Measurements from ENCODE around the gene MXD1. TPM values are rescaled to one million over a fixed set of nuclear protein-coding genes. Genes with fewer than 3 reads are reported as not detected.

Gene MXD1
- total and polyA plus RNA-seq, 7 donors = 5.4 to 102 (median 7.8) TPM

DNA sequence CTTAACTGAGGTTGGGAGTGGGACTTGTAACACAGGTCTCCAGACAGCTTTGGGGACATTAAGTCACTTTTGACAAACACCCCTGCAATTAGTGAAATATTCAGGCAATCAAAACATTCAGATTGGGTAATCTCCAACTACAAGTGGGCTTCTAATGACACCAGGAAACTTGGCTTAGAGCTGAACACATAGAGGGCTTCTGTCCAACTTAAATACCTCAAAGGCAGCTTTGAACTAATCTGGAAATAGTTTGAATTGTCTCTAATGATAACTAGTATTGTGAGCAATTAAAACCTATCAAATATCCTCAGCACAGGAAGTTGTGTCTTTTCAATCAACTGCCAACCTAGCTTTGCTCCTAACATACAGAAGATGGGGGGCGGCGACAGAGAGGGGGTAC is 51.6 kb downstream of the MXD1 start:
- no peak for TF ChIP-seq POLR2A (IDR thresholded peaks at IDR 0.05)
- TF ChIP-seq EP300 (IDR thresholded peaks at IDR 0.05) = no peak
- TF ChIP-seq POLR2AphosphoS5 (IDR thresholded peaks at IDR 0.05) = no peak
- TF ChIP-seq, protein P1, sequence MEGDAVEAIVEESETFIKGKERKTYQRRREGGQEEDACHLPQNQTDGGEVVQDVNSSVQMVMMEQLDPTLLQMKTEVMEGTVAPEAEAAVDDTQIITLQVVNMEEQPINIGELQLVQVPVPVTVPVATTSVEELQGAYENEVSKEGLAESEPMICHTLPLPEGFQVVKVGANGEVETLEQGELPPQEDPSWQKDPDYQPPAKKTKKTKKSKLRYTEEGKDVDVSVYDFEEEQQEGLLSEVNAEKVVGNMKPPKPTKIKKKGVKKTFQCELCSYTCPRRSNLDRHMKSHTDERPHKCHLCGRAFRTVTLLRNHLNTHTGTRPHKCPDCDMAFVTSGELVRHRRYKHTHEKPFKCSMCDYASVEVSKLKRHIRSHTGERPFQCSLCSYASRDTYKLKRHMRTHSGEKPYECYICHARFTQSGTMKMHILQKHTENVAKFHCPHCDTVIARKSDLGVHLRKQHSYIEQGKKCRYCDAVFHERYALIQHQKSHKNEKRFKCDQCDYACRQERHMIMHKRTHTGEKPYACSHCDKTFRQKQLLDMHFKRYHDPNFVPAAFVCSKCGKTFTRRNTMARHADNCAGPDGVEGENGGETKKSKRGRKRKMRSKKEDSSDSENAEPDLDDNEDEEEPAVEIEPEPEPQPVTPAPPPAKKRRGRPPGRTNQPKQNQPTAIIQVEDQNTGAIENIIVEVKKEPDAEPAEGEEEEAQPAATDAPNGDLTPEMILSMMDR (IDR thresholded peaks at IDR 0.05) = no peak
- Histone ChIP-seq H3K9me3 (no peaks in the 10 kb centered on the region), H3K4me1 (no peaks in the 10 kb centered on the region), H3K27me3 (no peaks in the 10 kb centered on the region), H3K27ac (no peak overlapping the region), H3K36me3 (no peaks in the 10 kb centered on the region), H3K4me3 (no peak overlapping the region)
- intact Hi-C loops (cut with DNase I) = no loop called here
- DNase-seq = no peak
- 95 to 96% methylated on average over 2 of the region's 2 CpGs for WGBS, 2 donors

- Histone ChIP-seq H3K27ac (no peak overlapping the region), H3K4me1 (no peaks in the 10 kb centered on the region), H3K36me3 (no peaks in the 10 kb centered on the region), H3K9me3 (no peaks in the 10 kb centered on the region), H3K27me3 (no peaks in the 10 kb centered on the region), H3K4me3 (no peak overlapping the region)
- intact Hi-C loops (cut with DNase I) = no loop called here
- no peak for DNase-seq
- WGBS, 2 donors = 86 to 88% methylated on average over 10 of the region's 10 CpGs
- TF ChIP-seq, protein P1 (IDR thresholded peaks at IDR 0.05) = no peak
- no peak for TF ChIP-seq EP300 (IDR thresholded peaks at IDR 0.05)
- TF ChIP-seq POLR2AphosphoS5 (IDR thresholded peaks at IDR 0.05) = no peak
- no peak for TF ChIP-seq POLR2A (IDR thresholded peaks at IDR 0.05)
Observed at GRCh38 chr2:69968609-69969008, 53.7 kb downstream of the MXD1 start.

DNA sequence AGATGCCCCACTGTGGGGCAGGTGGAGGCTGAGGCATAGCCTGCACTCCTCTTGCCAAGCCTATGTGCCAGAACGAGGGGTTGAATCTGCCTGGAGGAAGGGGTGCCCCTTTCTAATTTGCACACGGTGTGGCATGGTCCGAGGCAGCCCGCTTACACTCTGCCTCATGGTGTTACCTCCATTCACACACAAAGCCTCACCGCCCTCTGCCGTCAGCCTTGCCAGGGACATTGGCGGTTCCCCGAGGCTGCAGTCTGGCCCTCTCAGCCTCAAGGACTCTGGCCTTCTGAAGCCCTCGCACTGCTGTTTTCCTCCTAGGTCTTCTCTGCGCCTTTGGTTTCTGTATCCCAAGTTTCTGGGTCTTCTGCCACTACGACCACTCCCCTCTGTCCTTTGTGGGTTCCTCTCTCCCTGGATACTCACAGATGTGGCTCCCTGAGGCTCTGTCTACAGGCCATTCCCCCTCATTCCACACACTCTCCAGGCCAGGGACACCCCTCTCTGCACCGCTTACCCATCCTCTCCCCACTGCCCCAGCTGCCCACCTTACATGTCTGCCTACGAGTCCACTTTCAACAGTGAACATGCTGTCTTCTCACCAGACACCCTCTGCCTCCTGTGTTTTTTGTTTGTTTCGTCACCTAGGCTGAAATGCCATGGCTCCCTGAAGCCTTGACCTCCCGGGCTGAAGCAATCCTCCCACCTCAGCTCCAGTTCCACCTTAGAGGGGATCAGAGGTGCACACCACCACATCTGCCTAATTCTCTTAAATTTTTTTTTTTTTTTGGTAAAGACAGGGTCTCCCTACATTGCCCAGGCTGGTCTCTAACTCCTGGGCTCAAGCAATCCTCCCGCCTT is 54.4 kb downstream of the MXD1 start:
- intact Hi-C loops (cut with DNase I) = no loop called here

DNA sequence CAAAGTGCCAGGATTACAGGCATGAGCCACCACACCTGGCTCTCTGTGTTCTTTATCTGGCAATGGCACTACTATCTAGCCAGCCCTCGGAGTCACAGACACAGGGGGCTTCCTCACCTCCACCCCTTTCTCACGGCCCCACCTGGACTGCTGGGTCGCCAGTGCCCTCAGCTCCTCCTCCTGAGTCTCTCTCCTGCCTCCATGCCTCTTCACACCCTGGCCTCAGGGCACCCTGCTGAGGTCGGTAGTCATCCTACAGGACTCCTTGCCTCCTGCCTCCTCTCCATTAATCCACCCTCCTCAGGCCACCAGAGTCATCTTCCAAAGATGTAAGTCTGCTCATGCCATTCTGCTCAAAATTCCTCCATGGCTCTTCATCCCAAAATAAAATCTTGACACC is 55.1 kb downstream of the MXD1 start:
- intact Hi-C loops (cut with DNase I) = no loop called here
- Histone ChIP-seq H3K4me1 (no peaks in the 10 kb centered on the region), H3K36me3 (no peaks in the 10 kb centered on the region), H3K27me3 (no peaks in the 10 kb centered on the region), H3K9me3 (no peaks in the 10 kb centered on the region), H3K4me3 (no peak overlapping the region), H3K27ac (no peak overlapping the region)
- 74 to 82% methylated on average over 4 of the region's 4 CpGs for WGBS, 2 donors
- DNase-seq = peak; percentile 24
- TF ChIP-seq EP300 (IDR thresholded peaks at IDR 0.05) (no peak), POLR2AphosphoS5 (IDR thresholded peaks at IDR 0.05) (no peak), POLR2A (IDR thresholded peaks at IDR 0.05) (no peak)
- TF ChIP-seq, protein P1 (IDR thresholded peaks at IDR 0.05) = no peak

More for the DNA sequence above, 54.4 kb downstream of the MXD1 start:
- peak; percentile 34 for DNase-seq
- no peak overlapping the region for H3K27ac ChIP-seq
- no peaks in the 10 kb centered on the region for H3K36me3 ChIP-seq
- TF ChIP-seq POLR2A (IDR thresholded peaks at IDR 0.05) = no peak
- TF ChIP-seq EP300 (IDR thresholded peaks at IDR 0.05) = no peak
- TF ChIP-seq, protein P1 (IDR thresholded peaks at IDR 0.05) = no peak
- no peak for TF ChIP-seq POLR2AphosphoS5 (IDR thresholded peaks at IDR 0.05)
- WGBS, 2 donors = 92% methylated on average over 16 of the region's 16 CpGs
- H3K27me3 ChIP-seq = no peaks in the 10 kb centered on the region
- H3K4me1 ChIP-seq = no peaks in the 10 kb centered on the region
- no peaks in the 10 kb centered on the region for H3K9me3 ChIP-seq
- no peak overlapping the region for H3K4me3 ChIP-seq

Data from sigmoid colon (tissue), 7 donors.